NOMO-1 (cell line): ENCODE data around the gene TNIK.
A peak's percentile ranks its signal among the peaks of the same experiment; 100 is the strongest.
"Not testable (repeated sequence)": the region's sequence is repeated elsewhere in the genome, so short reads cannot be mapped to it uniquely, and the experiment has no call there.

Source experiments
- DNase-seq, 2 experiments: peaks; one replicate each; lab custom pipeline; 2025; ENCODE audit not compliant: unreplicated experiment in 2 of 2; lab: John Stamatoyannopoulos, UW

TNIK gene

DNA sequence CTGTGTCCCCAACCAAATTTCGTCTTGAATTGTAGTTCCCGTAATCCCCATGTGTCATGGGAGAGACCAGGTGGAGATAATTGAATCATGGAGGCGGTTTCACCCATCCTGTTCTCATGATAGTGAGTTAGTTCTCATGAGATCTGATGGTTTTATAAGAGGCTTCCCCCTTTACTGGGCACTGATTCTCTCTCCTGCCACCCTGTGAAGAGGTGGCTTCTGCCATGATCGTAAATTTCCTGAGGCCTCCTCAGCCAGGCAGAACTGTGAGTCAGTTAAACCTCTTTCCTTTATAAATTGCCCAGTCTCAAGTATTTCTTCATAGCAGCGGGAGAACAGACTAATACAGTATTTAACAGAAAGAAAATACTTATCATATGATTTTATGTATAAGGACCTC lies 93.5 kb downstream of the TNIK start:
- DNase-seq: not testable (repeated sequence)

DNA sequence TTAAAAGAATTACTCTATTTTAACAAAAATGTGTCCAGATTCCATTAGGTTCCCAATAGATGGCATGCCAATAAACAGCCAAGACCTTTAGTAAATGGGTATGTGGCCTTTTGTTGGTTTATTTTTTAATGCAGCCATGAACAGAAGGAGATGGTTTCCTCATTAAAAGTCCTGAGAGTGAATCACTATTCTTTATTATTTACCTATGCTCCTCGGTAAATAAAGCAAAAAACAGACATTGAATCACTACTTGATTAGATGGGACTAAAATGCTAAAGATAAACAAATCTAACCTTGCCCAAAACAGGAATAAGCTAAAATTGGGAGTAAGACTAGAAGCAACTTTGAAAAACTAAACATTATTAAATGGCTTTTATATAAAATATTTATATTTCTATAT lies 94.2 kb downstream of the TNIK start:
- DNase-seq: no peak

DNA sequence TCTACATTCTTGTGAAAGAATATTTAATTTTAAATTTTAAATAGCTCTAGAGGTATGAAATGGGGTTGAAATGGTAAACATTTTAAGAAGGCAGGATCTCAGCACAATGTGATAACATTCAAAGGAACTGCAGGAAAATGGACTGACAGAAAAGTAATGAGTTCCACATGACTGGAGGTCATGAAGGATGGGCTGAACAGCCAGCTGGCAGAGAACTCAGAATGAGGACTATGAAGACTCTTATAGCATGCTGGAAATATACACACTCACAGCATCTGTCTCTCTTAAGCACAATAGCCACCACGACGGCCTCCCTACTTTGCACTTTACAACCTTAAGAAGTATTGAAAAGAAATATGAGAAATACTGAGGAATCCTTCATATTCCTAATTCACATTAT lies 94.7 kb downstream of the TNIK start:
- DNase-seq: no peak

DNA sequence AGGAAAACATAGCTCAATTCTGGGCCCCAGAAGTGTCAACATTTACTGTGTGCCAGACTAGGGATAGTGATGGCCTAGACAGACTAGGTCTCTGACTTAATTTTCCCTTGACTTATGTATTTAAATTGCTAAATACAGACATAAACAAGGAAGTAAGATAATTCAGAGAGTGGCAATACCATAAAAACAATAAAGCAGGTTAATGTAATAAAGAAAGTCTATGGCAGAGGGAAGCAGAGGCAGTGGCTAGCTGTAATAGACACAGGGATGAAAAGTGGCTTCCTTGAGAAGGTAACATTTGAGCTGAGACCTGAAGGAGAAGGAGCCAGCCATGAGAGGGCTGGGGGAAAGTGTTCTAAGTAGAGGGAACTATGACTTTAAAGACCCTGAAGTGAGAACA lies 95.7 kb downstream of the TNIK start:
- no peak for DNase-seq

DNA sequence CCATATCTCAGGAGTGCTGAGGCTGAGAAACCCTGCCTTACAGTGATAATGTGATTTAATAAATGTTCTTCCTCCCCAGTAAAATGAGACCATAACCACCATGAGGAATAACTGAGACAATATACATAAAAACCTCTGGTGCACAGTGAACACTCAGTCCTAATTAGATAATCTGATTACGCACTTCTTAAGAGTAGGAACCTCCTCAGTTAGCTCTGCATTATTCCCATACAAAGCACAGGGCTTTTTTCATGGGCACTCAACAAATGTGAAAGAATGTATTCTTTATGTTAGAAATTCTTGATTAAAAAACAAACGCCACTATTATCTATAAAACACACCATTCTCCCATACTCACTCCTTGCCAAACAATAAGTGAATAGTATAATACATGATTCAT lies 97.0 kb downstream of the TNIK start:
- DNase-seq: no peak

DNA sequence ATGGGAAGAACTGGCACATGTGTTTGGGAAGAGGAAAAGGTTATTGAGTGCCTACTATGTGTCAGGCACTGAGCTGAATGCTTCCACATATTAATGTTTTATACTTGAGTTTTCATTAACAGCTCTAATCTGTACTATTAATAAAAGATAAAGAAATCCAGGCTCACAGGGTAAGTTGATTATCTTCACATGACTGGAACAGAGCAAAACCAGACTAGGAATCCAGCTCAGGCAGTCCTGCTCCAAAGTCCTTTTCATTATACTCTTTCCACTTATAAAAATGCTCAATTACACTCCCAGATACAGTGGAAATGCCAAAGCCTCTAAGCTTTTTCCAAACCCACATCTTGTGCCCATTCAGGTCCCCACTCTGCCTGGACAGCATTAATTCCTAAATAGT lies 97.6 kb downstream of the TNIK start:
- DNase-seq: no peak

- DNase-seq: peak; percentile 16 to 49
Measured at GRCh38 chr3:171358881-171359198, 101.4 kb downstream of the TNIK start.

- no peak for DNase-seq
Measured at GRCh38 chr3:171358181-171358880, 101.9 kb downstream of the TNIK start.

DNA sequence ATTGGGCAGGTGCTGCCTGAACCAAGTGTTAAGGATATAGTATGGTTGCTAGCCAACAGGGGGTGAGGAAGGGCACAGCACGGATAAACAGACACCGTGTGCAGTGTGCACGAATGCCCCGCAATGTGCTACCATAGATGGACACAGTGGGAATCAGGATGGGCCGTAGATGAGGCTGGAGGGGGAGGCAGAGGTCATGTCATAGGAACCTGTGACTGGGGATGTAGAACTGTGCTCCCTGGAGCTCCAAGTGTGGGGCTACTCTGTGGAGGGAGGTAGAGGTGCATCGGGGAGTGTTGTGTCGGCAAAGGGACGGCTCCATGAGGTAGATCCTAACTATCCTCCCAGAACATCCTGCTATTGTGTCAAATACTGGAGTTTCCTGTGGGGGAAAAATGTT lies 102.5 kb downstream of the TNIK start:
- DNase-seq: no peak

DNA sequence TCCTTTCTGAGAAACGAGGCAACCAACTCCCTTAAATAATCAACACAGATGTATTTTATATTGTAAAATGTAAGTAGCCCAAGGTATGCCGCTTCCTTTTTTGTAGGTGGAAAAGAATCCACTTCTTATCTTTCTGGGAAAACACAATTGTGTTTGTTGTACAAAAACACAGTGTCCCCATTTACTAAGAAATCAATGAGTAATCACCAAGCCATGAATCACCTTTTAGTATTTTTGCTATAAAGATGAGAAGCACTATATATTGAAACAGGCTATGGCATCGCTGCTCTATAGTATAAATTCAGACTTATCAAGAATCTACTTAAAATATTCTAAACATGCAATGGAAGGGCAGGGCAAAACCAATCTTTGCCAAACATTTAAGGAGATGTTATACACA lies 104.0 kb downstream of the TNIK start:
- DNase-seq: no peak

DNA sequence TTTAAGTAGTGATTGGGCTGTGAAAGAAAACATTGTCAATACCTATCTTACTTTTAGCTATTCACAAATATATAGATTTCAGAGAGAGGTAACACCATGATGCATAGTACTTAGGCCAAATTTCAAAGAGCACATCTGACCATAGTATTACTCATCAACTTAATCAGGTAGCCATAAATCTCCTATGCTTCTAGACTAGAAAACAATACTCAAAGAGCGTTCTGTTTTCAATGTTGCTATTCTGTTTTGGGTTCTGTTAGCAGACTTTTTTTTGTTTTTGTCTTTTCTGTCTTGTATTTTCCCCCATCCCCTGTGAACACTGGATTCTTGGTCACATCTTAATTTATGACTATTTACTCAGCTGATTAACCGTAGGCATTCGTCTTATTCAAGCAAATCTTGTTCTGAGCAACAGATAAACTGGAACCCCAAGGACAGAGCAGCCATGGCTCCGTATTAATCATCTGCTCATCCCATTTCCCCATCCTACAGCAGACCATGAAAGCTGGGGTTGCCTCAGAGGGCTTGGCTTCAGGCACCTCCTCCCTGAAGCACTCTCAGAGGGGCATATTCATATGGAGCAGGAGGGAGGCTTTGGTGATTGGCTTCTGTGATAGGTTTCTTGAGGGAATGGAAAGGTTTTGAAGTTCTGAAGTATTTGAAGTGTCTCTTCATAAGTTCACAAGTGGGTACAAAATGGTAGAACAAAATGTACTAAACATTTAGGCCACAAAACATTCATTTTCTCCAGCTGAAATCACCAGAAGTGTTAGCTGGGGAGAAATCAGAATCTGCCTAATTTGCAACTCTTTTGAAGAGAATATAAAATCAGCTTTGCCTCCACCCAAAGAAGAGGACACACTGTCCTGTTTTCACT lies 105.3 kb downstream of the TNIK start:
- no peak for DNase-seq

DNA sequence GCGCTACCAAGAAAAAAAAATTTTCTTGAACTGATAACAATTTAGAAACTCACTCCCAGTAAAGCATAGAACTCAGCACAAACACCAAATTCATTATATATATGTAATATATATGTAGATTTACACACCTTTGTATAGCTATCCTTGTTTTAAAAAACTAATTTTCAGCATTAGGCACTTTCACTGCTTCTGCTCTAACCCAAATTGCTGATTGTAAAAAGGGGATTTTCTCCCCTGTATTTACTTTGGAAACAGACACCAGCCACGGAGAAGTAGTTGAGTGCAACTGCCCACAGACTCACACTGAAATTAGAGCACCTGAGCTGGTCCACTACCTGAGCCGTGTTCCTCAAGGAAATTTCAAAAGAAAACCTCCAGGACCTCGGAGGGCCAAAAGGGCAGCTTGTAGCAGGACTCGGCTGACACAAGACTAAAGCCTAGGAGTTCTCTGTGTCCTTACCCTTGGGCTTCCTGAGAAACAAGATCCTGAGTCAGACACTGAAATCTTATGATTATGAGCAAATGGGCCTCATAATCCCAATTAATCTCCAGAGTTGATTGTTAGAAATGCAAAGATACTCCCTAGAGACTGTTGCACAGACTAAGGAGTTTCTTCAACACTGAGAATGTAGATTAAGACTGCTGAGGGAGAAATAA lies 106.0 kb downstream of the TNIK start:
- DNase-seq: no peak

GRCh38 chr3:171353423-171353822 lies 106.8 kb downstream of the TNIK start:
- DNase-seq: no peak

DNA sequence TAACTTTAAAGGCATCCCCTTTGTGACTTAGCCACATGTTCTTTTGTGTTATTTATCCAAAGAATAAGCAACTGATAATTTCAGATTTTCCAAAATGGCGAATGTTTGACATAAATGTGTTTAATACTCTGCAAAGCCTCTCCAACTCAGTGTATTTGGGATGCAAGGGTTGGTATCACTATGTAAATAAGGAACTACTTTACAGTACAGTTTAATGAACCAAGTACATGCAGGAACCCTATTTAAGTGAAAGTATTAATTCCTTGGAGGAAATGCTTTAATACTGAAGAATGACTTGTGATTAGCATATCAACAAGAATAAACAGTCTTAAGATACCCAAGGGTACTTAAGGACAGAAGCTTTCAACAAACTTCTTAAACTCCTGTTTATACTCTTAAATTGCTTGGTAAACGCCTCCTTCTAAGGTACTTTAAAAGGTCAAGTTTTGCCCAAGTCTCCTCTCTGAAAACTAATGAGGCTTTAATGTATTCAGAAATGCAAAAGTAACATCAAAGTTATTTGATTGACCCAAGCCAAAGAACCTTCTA lies 107.7 kb downstream of the TNIK start:
- no peak for DNase-seq

GRCh38 chr3:171351676-171352075 lies 108.5 kb downstream of the TNIK start:
- no peak for DNase-seq

- DNase-seq: peak in 1 of 2 experiments; percentile 69
Measured at GRCh38 chr3:171350364-171350763, 109.8 kb downstream of the TNIK start.

DNA sequence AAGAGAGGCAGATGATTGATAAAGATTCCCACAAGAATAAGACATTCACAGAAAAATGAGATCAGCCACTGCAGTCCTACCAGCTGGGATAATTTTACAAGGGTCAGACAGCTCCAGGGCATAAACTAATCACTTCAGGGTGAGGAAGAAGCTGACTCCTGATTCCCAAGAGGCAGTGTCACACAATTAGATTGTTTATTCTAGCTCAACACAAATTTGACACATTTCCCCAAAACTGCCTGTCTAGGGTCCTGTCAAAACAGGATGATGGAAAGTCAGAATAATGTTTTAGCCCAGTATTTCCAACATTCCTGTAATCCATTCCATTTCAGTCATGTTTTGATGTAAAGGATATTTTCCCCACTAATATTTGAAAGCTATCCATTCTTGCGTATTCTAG lies 110.8 kb downstream of the TNIK start:
- no peak for DNase-seq

DNA sequence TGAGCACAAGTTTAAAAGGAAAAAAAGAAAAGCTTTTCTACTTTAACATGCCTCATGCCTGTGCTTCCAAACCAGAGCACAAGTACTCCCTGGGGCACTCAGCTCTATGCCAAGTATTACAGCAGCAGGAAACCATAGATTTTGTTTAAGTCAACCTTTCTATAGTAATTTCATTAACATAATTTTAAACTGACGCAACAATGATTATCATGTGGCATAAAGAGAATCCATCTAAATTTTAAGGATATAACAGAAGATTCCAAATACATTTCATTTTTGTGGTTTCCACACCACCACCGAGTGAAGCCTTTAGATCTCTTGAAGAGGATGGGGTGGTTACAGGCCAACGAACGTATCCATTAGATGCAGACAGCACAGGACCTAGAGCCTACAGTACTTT lies 112.1 kb downstream of the TNIK start:
- no peak for DNase-seq

DNA sequence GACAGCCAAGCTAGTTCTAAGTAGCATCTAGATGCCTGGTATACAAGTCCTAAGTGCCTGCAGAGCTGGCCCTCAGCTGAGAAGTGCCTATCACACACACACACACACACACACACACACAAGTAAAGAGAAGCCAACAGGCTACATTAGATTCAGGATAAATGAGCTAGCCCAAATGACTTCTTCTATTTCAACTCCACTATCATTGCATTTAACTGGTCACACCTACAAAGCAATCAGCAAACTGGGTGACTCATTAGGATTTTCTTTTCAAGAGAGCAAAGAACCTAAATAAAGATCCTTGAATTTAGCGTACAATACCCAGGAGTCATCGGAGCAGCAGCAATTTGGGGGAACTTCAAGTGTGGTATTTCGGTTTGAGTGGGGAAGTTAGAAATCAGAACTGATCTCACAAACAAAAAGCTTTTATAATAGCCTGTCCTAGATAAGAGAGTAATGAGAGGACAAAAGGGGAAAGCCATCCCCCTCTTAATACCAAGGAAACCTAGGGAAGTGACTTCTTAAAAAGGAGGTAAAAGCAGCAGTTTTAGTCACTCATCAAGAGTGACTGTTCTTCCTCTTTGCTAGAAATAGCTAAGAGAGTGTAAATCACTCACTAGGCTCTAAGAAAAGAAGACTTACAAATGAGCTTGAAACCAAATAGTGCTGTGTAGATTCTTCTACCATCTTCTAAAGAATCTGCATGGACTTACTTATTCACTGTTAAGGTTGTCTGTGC lies 112.7 kb downstream of the TNIK start:
- DNase-seq: peak; percentile 82 to 96

DNA sequence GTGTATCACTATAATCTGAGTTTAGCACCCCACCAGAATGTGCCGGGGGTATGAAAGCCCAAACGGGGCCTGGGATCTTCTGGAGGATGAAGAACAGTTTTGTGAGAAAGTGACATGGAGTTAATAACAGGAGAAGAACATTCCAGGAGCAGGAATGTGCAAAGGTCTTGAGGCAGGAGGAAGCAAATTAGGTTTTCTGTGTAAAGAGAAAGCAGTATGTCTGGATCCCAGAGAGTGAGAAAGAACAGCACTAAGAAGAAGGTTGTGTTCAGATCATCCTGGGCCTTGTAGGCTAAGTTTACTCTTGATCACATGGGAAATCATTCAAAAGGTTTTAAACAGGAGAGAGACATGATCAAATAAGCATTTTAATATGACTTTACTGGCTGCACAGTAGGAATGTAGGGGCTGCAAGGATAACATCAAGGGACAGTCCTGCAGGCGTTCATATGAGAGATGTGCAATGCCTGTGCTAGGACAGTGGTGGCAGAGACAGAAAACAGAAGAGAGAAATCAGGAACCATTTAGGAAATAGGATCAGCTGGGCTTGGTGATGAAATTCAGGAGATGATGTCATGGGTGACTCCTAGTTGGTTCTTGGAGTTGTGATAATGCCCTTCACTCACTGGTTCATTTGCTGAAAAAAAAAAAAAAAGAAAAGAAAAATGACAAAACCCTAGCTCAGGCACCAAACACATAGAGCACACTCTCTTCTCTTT lies 113.5 kb downstream of the TNIK start:
- DNase-seq: peak; percentile 60 to 84
